Measurements from ENCODE around the gene NPSR1.
"Not testable (repeated sequence)": the region's sequence is repeated elsewhere in the genome, so short reads cannot be mapped to it uniquely, and the experiment has no call there.

DNA sequence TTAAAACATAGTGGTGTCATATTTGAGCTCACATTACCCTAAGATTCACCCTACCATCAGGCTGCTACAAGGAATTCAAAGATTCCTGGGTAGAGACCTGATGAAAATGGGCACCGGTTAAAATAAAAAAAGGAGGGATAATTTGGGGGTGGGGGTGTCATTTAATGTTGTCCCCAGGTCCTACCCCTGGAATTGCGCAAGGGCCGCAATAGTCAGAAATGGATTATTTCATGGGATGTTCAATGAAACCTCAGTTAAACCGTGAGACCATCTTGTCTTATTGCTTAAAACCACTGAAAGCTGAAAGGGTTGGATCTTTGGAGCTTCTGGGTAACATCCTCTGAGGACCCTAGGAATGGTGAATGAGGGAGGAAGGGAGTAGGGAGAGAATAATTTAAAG is 216.3 kb downstream of the NPSR1 start:
- TF ChIP-seq, protein P1, sequence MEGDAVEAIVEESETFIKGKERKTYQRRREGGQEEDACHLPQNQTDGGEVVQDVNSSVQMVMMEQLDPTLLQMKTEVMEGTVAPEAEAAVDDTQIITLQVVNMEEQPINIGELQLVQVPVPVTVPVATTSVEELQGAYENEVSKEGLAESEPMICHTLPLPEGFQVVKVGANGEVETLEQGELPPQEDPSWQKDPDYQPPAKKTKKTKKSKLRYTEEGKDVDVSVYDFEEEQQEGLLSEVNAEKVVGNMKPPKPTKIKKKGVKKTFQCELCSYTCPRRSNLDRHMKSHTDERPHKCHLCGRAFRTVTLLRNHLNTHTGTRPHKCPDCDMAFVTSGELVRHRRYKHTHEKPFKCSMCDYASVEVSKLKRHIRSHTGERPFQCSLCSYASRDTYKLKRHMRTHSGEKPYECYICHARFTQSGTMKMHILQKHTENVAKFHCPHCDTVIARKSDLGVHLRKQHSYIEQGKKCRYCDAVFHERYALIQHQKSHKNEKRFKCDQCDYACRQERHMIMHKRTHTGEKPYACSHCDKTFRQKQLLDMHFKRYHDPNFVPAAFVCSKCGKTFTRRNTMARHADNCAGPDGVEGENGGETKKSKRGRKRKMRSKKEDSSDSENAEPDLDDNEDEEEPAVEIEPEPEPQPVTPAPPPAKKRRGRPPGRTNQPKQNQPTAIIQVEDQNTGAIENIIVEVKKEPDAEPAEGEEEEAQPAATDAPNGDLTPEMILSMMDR (IDR thresholded peaks at IDR 0.05): not testable (repeated sequence)
- not testable (repeated sequence) for TF ChIP-seq POLR2A (IDR thresholded peaks at IDR 0.05)

All from prostate gland (tissue), 2 donors.